Stomach (tissue), 9 donors: Measurements from ENCODE around the gene RWDD3. TPM values are rescaled to one million over a fixed set of nuclear protein-coding genes. Genes with fewer than 3 reads are reported as not detected.

Experiments used
- DNase-seq, 2 donors: peaks; one replicate each; pipeline versions ENCODE4 v3.0.0 to v3.0.0-alpha.2; 2013 to 2019
- H3K27ac ChIP-seq, 5 donors: fragments of 200-600 bp in 4 of 5; sonication (generic) in 4 of 5; one replicate each; pipeline ENCODE4 v1.5.1; 2013 to 2019; ENCODE audit warnings: mild to moderate bottlenecking in 1 of 5, moderate library complexity in 1 of 5
- H3K27me3 ChIP-seq, 3 donors: fragments of 200-600 bp; sonication (generic); one replicate each; pipeline ENCODE4 v1.5.1; 2017 to 2019; ENCODE audit warnings: mixed run types in 1 of 3
- H3K36me3 ChIP-seq, 4 donors: fragments of 200-600 bp; sonication (generic); 1 replicate in 3 of 4; 2 replicates in 1 of 4; pipeline ENCODE4 v1.5.1; 2016 to 2019
- H3K4me1 ChIP-seq, 4 donors: fragments of 200-600 bp; sonication (generic); one replicate each; pipeline ENCODE4 v1.5.1; 2016 to 2019
- H3K4me3 ChIP-seq, 4 donors: fragments of 200-600 bp; sonication (generic) in 3 of 4; one replicate each; pipeline ENCODE4 v1.5.1; 2016 to 2019; ENCODE audit warnings: mild to moderate bottlenecking in 1 of 4
- H3K9me3 ChIP-seq, 4 donors: fragments of 200-600 bp; sonication (generic); one replicate each; pipeline ENCODE4 v1.5.1; 2016 to 2019
- CTCF ChIP-seq, 7 experiments: fragments of 450-650 bp in 4 of 7; fragments of 200-600 bp in 3 of 7; sonication (generic) in 3 of 7; IDR thresholded peaks; one replicate each; pipeline ENCODE4 v1.5.1; 2016 to 2019; ENCODE audit warnings: antibody characterized with exemption in 7 of 7, control low read depth in 2 of 7, mild to moderate bottlenecking in 1 of 7
- EP300 ChIP-seq: sonication (generic); formaldehyde crosslinking; IDR thresholded peaks from one replicate; pipeline ENCODE4 v1.6.1; 2017; ENCODE audit warnings: antibody characterized with exemption
- POLR2A ChIP-seq, 4 donors: fragments of 450-650 bp; IDR thresholded peaks; one replicate each; pipeline ENCODE4 v1.6.1; 2016; ENCODE audit warnings: antibody characterized with exemption in 4 of 4, control low read depth in 2 of 4, mild to moderate bottlenecking in 1 of 4, moderate library complexity in 1 of 4
- POLR2AphosphoS5 ChIP-seq, 3 donors: sonication (generic); formaldehyde crosslinking; IDR thresholded peaks; one replicate each; pipeline ENCODE4 v1.6.1; 2016; ENCODE audit warnings: antibody characterized with exemption in 3 of 3
- WGBS, 5 donors: extraction: QIAGEN DNeasy Blood & Tissue Kit in 3 of 5; methylation state at CpG; one replicate each; pipeline versions ENCODE4 v1.1.5 to v1.1.7; 2013 to 2018; 5-methylcytosine and 5-hydroxymethylcytosine counted together
- intact Hi-C: fragments of 100-400 bp; cut with DNase I; formaldehyde crosslinking; loops from one replicate; pipeline ENCODE4 v1.15.1; 2023; ENCODE audit warnings: low total_unique reads
- polyA plus RNA-seq, 3 donors: library from polyadenylated mRNA; stranded (reverse); fragments of 200-250 nt; gene quantifications; one replicate each; pipeline ENCODE4 v1.2.3, GENCODE V29; 2013
- total RNA-seq, 5 donors: library from RNA; depleted of rRNA; stranded (reverse); fragments of >200 nt; gene quantifications; one replicate each; pipeline versions ENCODE4 v1.1.0 to v1.2.3, GENCODE V29; 2014 to 2016
- donor health status: healthy with polysubstance abuse.
- donor health status: Bipolar disorder and iron deficiency.
- donor health status: healthy.

RWDD3 gene
- total and polyA plus RNA-seq, 8 donors = 8.1 to 36.2 (median 19.9) TPM

DNA sequence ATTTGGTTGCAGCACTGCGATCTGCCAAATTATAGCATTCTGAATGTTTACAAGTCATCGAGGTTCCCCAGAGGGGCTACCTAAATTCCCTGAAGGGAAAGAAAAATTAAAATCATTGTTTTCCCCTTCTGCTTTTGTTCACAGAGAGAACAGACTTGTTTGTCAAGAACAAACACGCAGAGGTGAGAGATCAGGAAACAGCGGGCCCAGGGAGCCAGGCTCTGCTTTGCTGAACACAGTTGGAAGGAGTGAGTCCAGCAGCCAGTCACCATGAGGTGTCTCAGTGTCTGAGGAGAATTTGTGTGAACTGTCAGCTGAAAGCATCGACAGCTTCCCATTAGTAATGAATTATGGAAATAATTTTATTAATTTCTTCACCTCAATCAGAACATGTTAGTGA lies 52.5 kb downstream of the RWDD3 start:
- Histone ChIP-seq H3K9me3 (no peaks in the 10 kb centered on the region), H3K4me3 (no peak overlapping the region), H3K27ac (no peak overlapping the region), H3K4me1 (peaks cover 0 to 18% (median 0%) of the 10 kb centered on the region in 4 donors), H3K36me3 (no peaks in the 10 kb centered on the region), H3K27me3 (no peaks in the 10 kb centered on the region)
- TF ChIP-seq POLR2AphosphoS5 (IDR thresholded peaks at IDR 0.05) = no peak
- no peak for TF ChIP-seq CTCF (IDR thresholded peaks at IDR 0.05)
- TF ChIP-seq POLR2A (IDR thresholded peaks at IDR 0.05) = no peak
- TF ChIP-seq EP300 = no peak
- intact Hi-C loops = no loop called here
- WGBS, 5 donors = 27 to 52% (median 36%) methylated on average over 5 of the region's 5 CpGs
- peak; percentile 25 to 60 for DNase-seq

DNA sequence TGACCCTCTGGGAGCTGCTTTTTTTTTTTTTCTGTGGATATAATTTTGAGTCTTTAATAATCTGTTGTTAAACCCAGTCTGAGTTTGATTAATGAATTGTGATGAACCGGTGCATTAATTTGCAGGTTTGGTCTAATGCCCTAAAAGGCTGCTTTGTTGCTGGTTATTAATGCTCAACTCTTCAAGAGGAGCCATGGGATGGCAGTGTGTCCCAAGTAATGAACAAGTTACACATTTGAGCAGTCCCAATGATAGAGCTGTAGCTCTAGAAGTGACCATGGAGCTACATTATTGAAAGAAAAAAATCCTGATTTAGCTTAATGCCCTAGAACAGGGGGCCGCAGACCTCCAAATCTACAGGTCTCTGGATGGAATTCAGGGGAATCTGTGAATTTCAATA lies 53.1 kb downstream of the RWDD3 start:
- Histone ChIP-seq H3K4me3 (no peak overlapping the region), H3K36me3 (no peaks in the 10 kb centered on the region), H3K9me3 (no peaks in the 10 kb centered on the region), H3K4me1 (peaks cover 0 to 18% (median 0%) of the 10 kb centered on the region in 4 donors), H3K27me3 (no peaks in the 10 kb centered on the region), H3K27ac (no peak overlapping the region)
- no peak for TF ChIP-seq POLR2AphosphoS5 (IDR thresholded peaks at IDR 0.05)
- DNase-seq = peak in 1 of 2 donors; percentile 51
- intact Hi-C loops = no loop called here
- WGBS, 5 donors = 75 to 81% (median 79%) methylated on average over 2 of the region's 2 CpGs

DNA sequence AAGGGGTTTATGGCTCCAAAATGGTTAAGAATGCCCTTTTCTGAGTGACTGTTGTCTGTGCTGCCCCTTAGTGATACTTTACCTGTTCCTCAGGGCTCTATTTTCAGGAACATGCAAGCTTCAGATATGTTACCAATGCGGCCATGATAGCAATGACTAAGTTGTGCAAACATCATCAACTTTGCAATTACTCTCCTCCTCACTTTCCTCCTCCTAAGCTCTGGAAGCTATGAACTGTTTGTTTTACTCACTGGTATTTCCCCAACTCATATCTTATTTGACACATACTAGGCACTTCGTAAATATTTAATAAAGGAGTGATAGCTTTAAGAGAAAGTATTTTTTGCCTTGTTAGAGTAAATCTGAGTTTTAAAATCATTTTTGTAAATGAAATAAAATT lies 53.8 kb downstream of the RWDD3 start:
- intact Hi-C loops = no loop called here
- peak in 2 of 3 donors; percentile 39 to 41 for TF ChIP-seq POLR2AphosphoS5 (IDR thresholded peaks at IDR 0.05)
- no peak for TF ChIP-seq EP300
- no peak for TF ChIP-seq POLR2A (IDR thresholded peaks at IDR 0.05)
- peak in 1 of 2 donors; percentile 34 for DNase-seq

More for the DNA sequence above, 53.8 kb downstream of the RWDD3 start:
- H3K9me3 ChIP-seq = no peaks in the 10 kb centered on the region
- H3K27ac ChIP-seq = no peak overlapping the region
- WGBS, 5 donors = 33 to 51% (median 45%) methylated on average over 2 of the region's 2 CpGs
- H3K36me3 ChIP-seq = no peaks in the 10 kb centered on the region
- no peaks in the 10 kb centered on the region for H3K27me3 ChIP-seq
- no peak overlapping the region for H3K4me3 ChIP-seq
- peaks cover 0 to 18% (median 0%) of the 10 kb centered on the region in 4 donors for H3K4me1 ChIP-seq

Other genes with a start within 250 kb of the RWDD3 start
- gene ALG14, start 161.3 kb upstream of the RWDD3 start, total RNA-seq = 1 to 10 TPM in 1 of 5 donors, under 1 TPM in 3, not detected in 1; under 0.01 to 3.5 (median 0.58) TPM
- gene ALG14, start 161.3 kb upstream of the RWDD3 start, polyA plus RNA-seq = 1 to 10 TPM; 1.1 to 1.5 (median 1.1) TPM
- gene TLCD4, start 116.9 kb upstream of the RWDD3 start, total RNA-seq = 10 to 100 TPM in 4 of 5 donors, 1 to 10 TPM in 1; 2.6 to 20.1 (median 14.0) TPM
- 1 to 10 TPM; 1.6 to 3.2 (median 2.2) TPM for gene TLCD4, start 116.9 kb upstream of the RWDD3 start, polyA plus RNA-seq